Tibial nerve (tissue), 4 donors: ENCODE results near the gene TP53AIP1. TPM values are rescaled to one million over a fixed set of nuclear protein-coding genes. Genes with fewer than 3 reads are reported as not detected.

ENCODE experiments used
- DNase-seq, 2 donors: peaks; one replicate each; pipeline ENCODE4 v3.0.0-alpha.2; 2019; ENCODE audit warnings: low spot score in 2 of 2
- H3K27ac ChIP-seq, 4 donors: fragments of 200-600 bp; sonication (generic) in 3 of 4; one replicate each; pipeline ENCODE4 v1.5.1; 2017 to 2019; ENCODE audit warnings: mild to moderate bottlenecking in 1 of 4
- H3K27me3 ChIP-seq, 2 donors: fragments of 200-600 bp; sonication (generic) in 1 of 2; one replicate each; pipeline versions ENCODE4 v1.5.1 to v1.6.0; 2017 to 2019
- H3K36me3 ChIP-seq, 3 donors: fragments of 200-600 bp; sonication (generic); one replicate each; pipeline ENCODE4 v1.5.1; 2018 to 2019
- H3K4me1 ChIP-seq, 4 donors: fragments of 200-600 bp; sonication (generic) in 3 of 4; one replicate each; pipeline ENCODE4 v1.5.1; 2017 to 2019
- H3K4me3 ChIP-seq, 4 donors: fragments of 200-600 bp; sonication (generic) in 3 of 4; one replicate each; pipeline ENCODE4 v1.5.1; 2017 to 2019; ENCODE audit warnings: mild to moderate bottlenecking in 1 of 4, moderate library complexity in 1 of 4
- H3K9me3 ChIP-seq, 4 donors: fragments of 200-600 bp; sonication (generic) in 3 of 4; one replicate each; pipeline ENCODE4 v1.5.1; 2017 to 2019
- CTCF ChIP-seq, 5 experiments: fragments of 200-600 bp in 3 of 5; fragments of 450-650 bp in 2 of 5; sonication (generic) in 3 of 5; IDR thresholded peaks; one replicate each; pipeline ENCODE4 v1.5.1; 2016 to 2019; ENCODE audit warnings: antibody characterized with exemption in 5 of 5, mild to moderate bottlenecking in 3 of 5, moderate library complexity in 2 of 5
- EP300 ChIP-seq, 2 donors: sonication (generic); formaldehyde crosslinking; IDR thresholded peaks; one replicate each; pipeline ENCODE4 v1.6.1; 2017; ENCODE audit warnings: antibody characterized with exemption in 2 of 2, mild to moderate bottlenecking in 1 of 2
- POLR2A ChIP-seq, 2 donors: fragments of 450-650 bp; IDR thresholded peaks; one replicate each; pipeline ENCODE4 v1.6.1; 2017; ENCODE audit warnings: antibody characterized with exemption in 2 of 2, mild to moderate bottlenecking in 2 of 2, moderate library complexity in 2 of 2
- WGBS, 2 donors: methylation state at CpG; one replicate each; pipeline ENCODE4 v1.1.5; 2018; 5-methylcytosine and 5-hydroxymethylcytosine counted together
- total RNA-seq, 4 donors: library from RNA; depleted of rRNA; stranded (reverse); fragments of >200 nt; gene quantifications; one replicate each; pipeline ENCODE4 v1.1.0, GENCODE V29; 2016

Gene TP53AIP1
- total RNA-seq, 4 donors from 2014 or later: not detected

GRCh38 chr11:128916681-128917080, 26.0 kb downstream of the TP53AIP1 start:
- WGBS, 2 donors: 72 to 87% methylated on average over 2 of the region's 2 CpGs
- Histone ChIP-seq H3K36me3 (no peaks in the 10 kb centered on the region), H3K27me3 (peaks cover 0 to 4% of the 10 kb centered on the region in 2 donors), H3K4me3 (no peak overlapping the region), H3K27ac (no peak overlapping the region), H3K9me3 (no peaks in the 10 kb centered on the region), H3K4me1 (no peaks in the 10 kb centered on the region)
- no peak for TF ChIP-seq CTCF (IDR thresholded peaks at IDR 0.05)
- no peak for TF ChIP-seq POLR2A (IDR thresholded peaks at IDR 0.05)
- no peak for TF ChIP-seq EP300 (IDR thresholded peaks at IDR 0.05)
- DNase-seq: no peak

GRCh38 chr11:128916037-128916572, 26.6 kb downstream of the TP53AIP1 start:
- no peak for DNase-seq
- H3K27ac ChIP-seq: no peak overlapping the region
- 65 to 80% methylated on average over 3 of the region's 3 CpGs for WGBS, 2 donors
- no peaks in the 10 kb centered on the region for H3K36me3 ChIP-seq
- H3K4me1 ChIP-seq: no peaks in the 10 kb centered on the region
- no peak for TF ChIP-seq CTCF (IDR thresholded peaks at IDR 0.05)
- no peak for TF ChIP-seq EP300 (IDR thresholded peaks at IDR 0.05)
- no peak for TF ChIP-seq POLR2A (IDR thresholded peaks at IDR 0.05)
- no peaks in the 10 kb centered on the region for H3K9me3 ChIP-seq
- H3K4me3 ChIP-seq: no peak overlapping the region
- peaks cover 0 to 4% of the 10 kb centered on the region in 2 donors for H3K27me3 ChIP-seq

GRCh38 chr11:128915149-128915521, 27.5 kb downstream of the TP53AIP1 start:
- WGBS, 2 donors: 50 to 61% methylated on average over 6 of the region's 6 CpGs
- Histone ChIP-seq H3K27me3 (peaks cover 0 to 4% of the 10 kb centered on the region in 2 donors), H3K9me3 (no peaks in the 10 kb centered on the region), H3K4me1 (no peaks in the 10 kb centered on the region), H3K36me3 (no peaks in the 10 kb centered on the region), H3K4me3 (no peak overlapping the region), H3K27ac (no peak overlapping the region)
- TF ChIP-seq CTCF (IDR thresholded peaks at IDR 0.05) (no peak), POLR2A (IDR thresholded peaks at IDR 0.05) (no peak), EP300 (IDR thresholded peaks at IDR 0.05) (no peak)
- DNase-seq: no peak

DNA sequence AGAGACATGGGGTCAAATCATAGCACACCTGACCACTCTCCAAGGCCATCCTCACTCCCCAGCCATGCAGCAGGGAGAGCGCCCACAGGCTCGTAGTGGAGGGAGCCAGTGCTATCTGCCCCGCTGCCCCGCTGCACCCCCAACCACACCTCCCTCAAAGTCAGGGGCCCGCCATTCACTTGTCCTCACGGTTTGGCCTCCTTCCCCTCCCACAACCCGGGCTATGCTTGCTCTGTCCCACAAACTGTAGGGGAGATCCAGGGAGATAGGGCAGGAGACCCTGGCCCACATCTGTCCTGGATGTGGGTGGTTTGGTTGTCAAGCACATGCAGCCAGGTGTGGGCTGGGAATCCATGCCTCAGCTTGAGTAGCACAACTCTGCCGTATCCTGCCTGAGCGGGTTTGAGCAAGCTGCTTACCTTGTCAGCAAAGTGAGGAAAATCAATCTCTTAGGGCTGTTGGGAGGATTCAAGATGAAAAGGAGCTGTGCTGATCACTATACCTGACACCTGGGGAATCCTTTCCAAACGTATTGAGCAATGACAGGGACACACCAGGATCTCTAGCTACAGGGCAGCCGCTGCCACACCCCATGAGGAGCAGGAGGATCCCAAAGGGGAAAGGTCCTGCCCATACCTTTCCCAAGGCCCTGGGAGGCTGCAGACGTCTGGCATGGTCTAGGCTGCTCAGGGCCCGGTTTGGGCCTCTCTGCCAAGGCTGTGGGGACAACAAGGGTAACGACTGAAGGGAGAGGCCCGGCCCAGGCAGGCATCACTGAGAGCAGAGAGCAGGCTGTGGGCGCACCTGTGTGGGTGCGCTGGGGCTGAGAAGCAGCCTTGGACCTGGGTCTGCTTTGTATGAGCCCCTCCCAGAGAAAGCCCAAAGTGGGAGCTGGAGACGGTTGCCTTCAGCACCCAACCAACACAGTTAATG, 28.2 kb downstream of the TP53AIP1 start:
- Histone ChIP-seq H3K36me3 (no peaks in the 10 kb centered on the region), H3K27me3 (peaks cover 0 to 4% of the 10 kb centered on the region in 2 donors), H3K9me3 (no peaks in the 10 kb centered on the region), H3K4me3 (no peak overlapping the region), H3K4me1 (no peaks in the 10 kb centered on the region), H3K27ac (no peak overlapping the region)
- DNase-seq: no peak
- no peak for TF ChIP-seq EP300 (IDR thresholded peaks at IDR 0.05)
- TF ChIP-seq POLR2A (IDR thresholded peaks at IDR 0.05): no peak
- no peak for TF ChIP-seq CTCF (IDR thresholded peaks at IDR 0.05)
- 79 to 85% methylated on average over 18 of the region's 18 CpGs for WGBS, 2 donors

DNA sequence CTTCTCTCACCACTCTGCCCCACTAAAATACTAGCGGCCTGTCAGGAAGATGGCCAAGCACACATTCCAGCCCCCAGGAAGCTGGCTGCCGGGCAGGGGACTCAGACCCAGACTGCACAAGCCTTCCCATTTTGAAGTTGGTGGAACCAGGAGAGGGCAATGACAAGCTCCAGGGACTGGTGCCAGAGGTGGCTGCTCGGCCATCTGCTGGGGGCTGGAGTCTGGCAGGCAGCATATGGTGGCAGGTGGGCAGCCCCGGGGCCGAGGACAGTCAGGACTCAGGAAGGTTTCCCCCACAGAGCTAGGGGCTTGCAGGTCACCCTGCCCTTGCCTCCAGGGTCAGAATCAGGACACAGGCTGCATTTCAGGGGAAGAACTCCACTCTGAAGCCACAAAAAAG, 28.9 kb downstream of the TP53AIP1 start:
- Histone ChIP-seq H3K36me3 (no peaks in the 10 kb centered on the region), H3K4me1 (no peaks in the 10 kb centered on the region), H3K27me3 (peaks cover 0 to 4% of the 10 kb centered on the region in 2 donors), H3K27ac (no peak overlapping the region), H3K4me3 (no peak overlapping the region), H3K9me3 (no peaks in the 10 kb centered on the region)
- WGBS, 2 donors: 84 to 89% methylated on average over 4 to 5 of the region's 5 CpGs
- TF ChIP-seq CTCF (IDR thresholded peaks at IDR 0.05) (no peak), POLR2A (IDR thresholded peaks at IDR 0.05) (no peak), EP300 (IDR thresholded peaks at IDR 0.05) (no peak)
- DNase-seq: no peak
